Kidney (tissue), 14 donors: ENCODE measurements around the gene WWP2. TPM values are rescaled to one million over a fixed set of nuclear protein-coding genes. Genes with fewer than 3 reads are reported as not detected.
A peak's percentile ranks its signal among the peaks of the same experiment; 100 is the strongest.
"Not testable (repeated sequence)": the region's sequence is repeated elsewhere in the genome, so short reads cannot be mapped to it uniquely, and the experiment has no call there.

ENCODE experiments used
- DNase-seq, 5 donors: peaks; one replicate each; pipeline ENCODE4 v3.0.0-alpha.2; 2013 to 2020
- FAIRE-seq: peaks from 2 replicates; lab custom pipeline; 2012; peaks lifted over from hg19 to GRCh38; lab: Jason Lieb, UNC
- H3K27ac ChIP-seq, 2 donors: one replicate each; pipeline ENCODE4 v1.7.0; 2013; ENCODE audit warnings: low read depth in 2 of 2, low read length in 2 of 2, inconsistent platforms in 1 of 2
- H3K27me3 ChIP-seq: one replicate; pipeline ENCODE4 v1.7.1; 2013; ENCODE audit warnings: low read length, inconsistent platforms; ENCODE audit not compliant: control insufficient read depth, insufficient read depth
- H3K36me3 ChIP-seq, 3 donors: one replicate each; pipeline versions ENCODE4 v1.7.0 to v1.7.1; 2013; ENCODE audit warnings: low read length in 3 of 3, control low read depth in 1 of 3, inconsistent platforms in 1 of 3; ENCODE audit not compliant: insufficient read depth in 3 of 3, control insufficient read depth in 2 of 3
- H3K4me1 ChIP-seq, 3 donors: one replicate each; pipeline versions ENCODE4 v1.7.0 to v1.7.1; 2013; ENCODE audit warnings: low read length in 3 of 3, inconsistent platforms in 1 of 3, low read depth in 1 of 3; ENCODE audit not compliant: control insufficient read depth in 2 of 3, insufficient read depth in 2 of 3
- H3K4me3 ChIP-seq, 3 donors: one replicate each; pipeline versions ENCODE4 v1.7.0 to v1.8.1; 2013; ENCODE audit warnings: low read length in 3 of 3, control low read depth in 1 of 3, inconsistent platforms in 1 of 3
- H3K9ac ChIP-seq, 3 donors: one replicate each; pipeline versions ENCODE4 v1.7.0 to v1.7.1; 2013; ENCODE audit warnings: low read length in 3 of 3, control low read depth in 1 of 3, inconsistent platforms in 1 of 3
- H3K9me3 ChIP-seq, 3 donors: one replicate each; pipeline versions ENCODE4 v1.7.0 to v1.7.1; 2013; ENCODE audit warnings: low read length in 3 of 3, control low read depth in 1 of 3, inconsistent platforms in 1 of 3; ENCODE audit not compliant: control insufficient read depth in 2 of 3, insufficient read depth in 1 of 3
- CTCF ChIP-seq: IDR thresholded peaks from 3 replicates; pipeline ENCODE4 v1.5.1; 2012; ENCODE audit warnings: mild to moderate bottlenecking, moderate library complexity, borderline replicate concordance; ENCODE audit not compliant: insufficient read depth; ENCODE audit errors: extremely low read depth
- intact Hi-C: fragments of 100-400 bp; cut with DNase I; formaldehyde crosslinking; loops from one replicate; pipeline ENCODE4 v1.11.1; 2022
- polyA plus RNA-seq: library from polyadenylated mRNA; stranded (reverse); fragments of 350-450 nt; fragmentation: Illumina TruSeq; extraction: RNeasy Lipid Tissue Mini Kit (QIAGEN cat#74804); gene quantifications from one replicate; pipeline ENCODE4 v1.2.3, GENCODE V29; 2014; ENCODE audit warnings: low read depth, low replicate concordance; ENCODE audit not compliant: insufficient read depth
- total RNA-seq: library from RNA; stranded (reverse); fragmentation: NEBNext Ultra II Directional; extraction: Animal tissue kit (Norgen Biotek cat#: 25700); gene quantifications from one replicate; pipeline ENCODE4 v1.2.1, GENCODE V29; 2021
- donor health status: control.
- donor health status: control.
- donor health status: control.
- donor health status: control.
- donor health status: control.
- donor health status: DM: yes; HTN: yes; CAD: no.
- donor health status: Normal renal cell carcinoma (clear cell type).

The WWP2 gene
- total and polyA plus RNA-seq, 2 donors from 2014 or later: 30.0 to 128 TPM

DNA sequence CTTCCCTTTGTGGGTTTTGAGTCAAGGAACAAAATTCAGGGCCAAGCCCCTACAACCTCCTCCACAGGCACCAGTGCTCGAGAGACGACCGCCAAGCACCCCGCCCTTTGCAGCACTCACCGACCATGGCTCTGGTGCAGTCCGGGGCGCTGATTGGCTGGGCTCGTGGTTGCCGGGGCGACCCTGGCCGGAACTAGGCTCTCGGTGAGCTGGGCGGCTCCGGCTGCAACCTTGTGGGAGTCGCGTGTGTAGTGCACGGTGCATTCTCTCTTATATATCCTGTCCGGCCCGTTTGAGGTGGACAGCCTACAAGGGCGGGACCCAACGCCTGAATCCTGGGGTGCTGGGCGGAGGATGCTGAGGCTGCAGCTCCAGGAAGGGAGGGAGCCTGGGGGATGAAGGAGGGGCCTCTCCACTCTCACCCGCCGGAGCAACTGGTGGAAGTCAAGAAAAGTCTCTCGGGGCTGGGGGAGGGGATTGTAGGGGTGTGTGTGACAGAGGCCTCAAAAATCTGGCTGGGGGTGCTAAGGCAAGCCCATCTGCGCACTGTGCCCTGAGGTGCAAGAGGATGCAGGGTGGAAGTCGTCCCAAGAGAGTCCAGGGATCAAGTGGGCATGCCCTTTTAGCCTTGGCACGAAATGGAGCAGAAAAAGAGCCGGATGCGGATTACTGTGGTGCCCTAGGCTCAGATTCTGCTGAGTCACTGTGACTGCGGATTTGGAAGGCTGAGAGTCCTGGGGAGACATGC, 35.6 kb upstream of the WWP2 start, which contains the start of gene NQO1:
TSS of gene NQO1 (minus strand) at position 248 of the 748 bp plus-strand sequence. CDS start at position 127, 121 bp downstream.
- FAIRE-seq: no peak
- Histone ChIP-seq H3K9ac (peak within 1 kb of the TSS; percentile 26 to 84 (median 63)), H3K27me3 (no peaks in the 10 kb centered on the region), H3K36me3 (no peaks in the 10 kb centered on the region), H3K27ac (peak within 1 kb of the TSS; percentile 89 to 91), H3K9me3 (no peaks in the 10 kb centered on the region), H3K4me1 (peaks cover 0 to 19% (median 12%) of the 10 kb centered on the region in 3 donors), H3K4me3 (peak within 1 kb of the TSS; percentile 69 to 84 (median 82))
- peak; percentile 94 to 97 (median 96) for DNase-seq
- TF ChIP-seq CTCF: no peak
- intact Hi-C loops: no loop called here

DNA sequence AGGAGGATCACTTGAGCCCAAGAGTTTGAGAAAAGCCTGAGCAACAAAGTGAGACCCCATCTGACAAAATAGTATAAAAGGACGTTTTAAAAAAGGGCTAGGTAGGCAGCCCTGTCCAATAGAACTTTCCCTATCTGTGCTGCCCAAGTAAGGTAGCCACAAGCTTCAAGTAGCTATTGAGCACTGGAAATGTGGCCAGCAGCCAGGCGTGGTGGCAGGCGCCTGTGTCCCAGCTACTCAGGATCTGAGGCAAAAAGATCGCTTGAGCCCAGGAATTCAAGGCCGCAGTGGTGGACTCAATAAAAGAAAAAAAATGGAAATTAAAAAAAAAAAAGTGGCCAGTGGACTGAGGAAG, 34.2 kb upstream of the WWP2 start:
- H3K27ac ChIP-seq: peak overlapping the region in 1 of 2 donors; percentile 17
- no peak overlapping the region for H3K4me3 ChIP-seq
- TF ChIP-seq CTCF: no peak
- no peak for FAIRE-seq
- H3K27me3 ChIP-seq: no peaks in the 10 kb centered on the region
- no peak overlapping the region for H3K9ac ChIP-seq
- peaks cover 0 to 19% (median 12%) of the 10 kb centered on the region in 3 donors for H3K4me1 ChIP-seq
- no peaks in the 10 kb centered on the region for H3K9me3 ChIP-seq
- intact Hi-C loops: no loop called here
- DNase-seq: no peak
- H3K36me3 ChIP-seq: no peaks in the 10 kb centered on the region

GRCh38 chr16:69729030-69729429, 33.1 kb upstream of the WWP2 start:
- FAIRE-seq, H3K9me3 ChIP-seq, H3K27ac ChIP-seq: not testable (repeated sequence)

GRCh38 chr16:69731280-69731679, 30.9 kb upstream of the WWP2 start:
- H3K27me3 ChIP-seq, H3K4me3 ChIP-seq, H3K9me3 ChIP-seq, FAIRE-seq, H3K9ac ChIP-seq, H3K27ac ChIP-seq, H3K4me1 ChIP-seq, intact Hi-C loops, H3K36me3 ChIP-seq, DNase-seq: not testable (repeated sequence)

More at GRCh38 chr16:69729030-69729429, 33.1 kb upstream of the WWP2 start:
- intact Hi-C loops, H3K36me3 ChIP-seq, H3K9ac ChIP-seq, H3K4me3 ChIP-seq, DNase-seq, H3K27me3 ChIP-seq: not testable (repeated sequence)
- H3K4me1 ChIP-seq: peaks cover 0 to 19% (median 9%) of the 10 kb centered on the region in 3 donors
